GM12878 (cell line): ENCODE data around the gene NPW. TPM values are rescaled to one million over a fixed set of nuclear protein-coding genes. Genes with fewer than 3 reads are reported as not detected.

Experiments used
- ATAC-seq: fragments of 200-7000 bp; cut with Tn5 transposase; 3 replicates; pipeline ENCODE4 v1.9.1; 2020; ENCODE audit warnings: mild to moderate bottlenecking, moderate library complexity
- BruUV-seq: library from RNA; stranded (reverse); fragments of 400-500 nt; replicated peaks from 2 replicates; lab custom pipeline; 2021; lab: Mats Ljungman, UMichigan
- CTCF ChIA-PET: fragments of 300-600 bp; sonication (Branson Sonifier 250); formaldehyde crosslinking; extraction: SDS; loops from one replicate; lab custom pipeline; 2021; ENCODE audit warnings: inconsistent platforms; lab: Yijun Ruan, JAX
- POLR2A ChIA-PET: fragments of 350-600 bp; formaldehyde crosslinking; extraction: SDS; loops from one replicate; lab custom pipeline; 2021; ENCODE audit warnings: inconsistent platforms; lab: Charles Lee
- RAD21 ChIA-PET: fragments of 300-600 bp; sonication (Branson Sonifier 250); formaldehyde crosslinking; loops from one replicate; lab custom pipeline; 2023; ENCODE audit warnings: antibody characterized with exemption; ENCODE audit not compliant: unreplicated experiment; lab: Charles Lee
- SMC1A ChIA-PET: fragments of 300-600 bp; sonication (Branson Sonifier 250); formaldehyde crosslinking; loops from one replicate; lab custom pipeline; 2023; ENCODE audit not compliant: unreplicated experiment, uncharacterized antibody; lab: Charles Lee
- DNase-seq: peaks from one replicate; pipeline ENCODE4 v3.0.0-alpha.2; 2011; ENCODE audit warnings: low read depth, low spot score
- FAIRE-seq: peaks from 3 replicates; lab custom pipeline; 2011; peaks lifted over from hg19 to GRCh38; lab: Jason Lieb, UNC
- H2AFZ ChIP-seq: 2 replicates; pipeline ENCODE4 v1.6.0; 2011; ENCODE audit warnings: low read depth, low read length, control low read depth; ENCODE audit not compliant: control insufficient read depth
- H3K27ac ChIP-seq: 2 replicates; pipeline ENCODE4 v1.5.1; 2011; ENCODE audit warnings: control low read depth; ENCODE audit not compliant: control insufficient read depth, insufficient read depth
- H3K27me3 ChIP-seq, 2 experiments: replicated peaks in 1 of 2; 2 replicates each; pipeline versions ENCODE4 v1.6.0 to v1.6.1; 2011; ENCODE audit warnings: low read length in 1 of 2; ENCODE audit not compliant: control insufficient read depth in 2 of 2, insufficient read depth in 2 of 2
- H3K36me3 ChIP-seq, 2 experiments: 2 replicates each; pipeline ENCODE4 v1.5.1; 2011; ENCODE audit warnings: low read length in 1 of 2; ENCODE audit not compliant: control insufficient read depth in 2 of 2, insufficient read depth in 2 of 2
- H3K4me1 ChIP-seq: 2 replicates; pipeline ENCODE4 v1.6.1; 2011; ENCODE audit warnings: mild to moderate bottlenecking, low read length, moderate library complexity, mixed read lengths; ENCODE audit not compliant: control insufficient read depth, insufficient read depth
- H3K4me2 ChIP-seq: 2 replicates; pipeline ENCODE4 v1.6.0; 2011; ENCODE audit warnings: control low read depth; ENCODE audit not compliant: control insufficient read depth, insufficient read depth
- H3K4me3 ChIP-seq: fragments of 200-600 bp; sonication (generic); 2 replicates; pipeline ENCODE4 v1.5.1; 2016
- H3K79me2 ChIP-seq: 2 replicates; pipeline ENCODE4 v1.6.0; 2011; ENCODE audit warnings: low read length; ENCODE audit not compliant: control insufficient read depth, insufficient read depth
- H3K9ac ChIP-seq: 2 replicates; pipeline ENCODE4 v1.8.0; 2011; ENCODE audit warnings: low read length, control low read depth, mixed read lengths; ENCODE audit not compliant: control insufficient read depth, insufficient read depth
- H3K9me3 ChIP-seq: replicated peaks from 3 replicates; pipeline ENCODE4 v1.5.1; 2011; ENCODE audit warnings: mild to moderate bottlenecking, low read length; ENCODE audit not compliant: control insufficient read depth, insufficient read depth
- H4K20me1 ChIP-seq: 2 replicates; pipeline ENCODE4 v1.6.0; 2011; ENCODE audit not compliant: control insufficient read depth, insufficient read depth
- ESRRA ChIP-seq: IDR thresholded peaks from 2 replicates; pipeline ENCODE4 v1.6.1; 2012; ENCODE audit warnings: mild to moderate bottlenecking, low read length, improper control_type of control experiment
- MTA2 ChIP-seq: fragments of 450-650 bp; IDR thresholded peaks from 2 replicates; pipeline ENCODE4 v1.6.1; 2016; ENCODE audit warnings: low read depth, mild to moderate bottlenecking, moderate library complexity
- MYB ChIP-seq: fragments of 150-350 bp; IDR thresholded peaks from 2 replicates; pipeline ENCODE4 v1.6.1; 2014; ENCODE audit warnings: mild to moderate bottlenecking, low read depth, low read length, borderline replicate concordance
- NR2F1 ChIP-seq: fragments of 450-650 bp; conservative IDR thresholded peaks from 2 replicates; pipeline ENCODE4 v1.6.1; 2017; ENCODE audit warnings: mild to moderate bottlenecking
- PAX8 ChIP-seq: fragments of 450-650 bp; IDR thresholded peaks from 2 replicates; pipeline ENCODE4 v1.6.1; 2017; ENCODE audit warnings: mild to moderate bottlenecking, moderate library complexity
- SMC3 ChIP-seq: IDR thresholded peaks from 2 replicates; pipeline ENCODE4 v1.6.1; 2011; ENCODE audit warnings: low read length, improper control_type of control experiment, borderline replicate concordance
- WRNIP1 ChIP-seq: IDR thresholded peaks from 2 replicates; pipeline ENCODE4 v1.6.1; 2011; ENCODE audit warnings: low read depth, low read length, improper control_type of control experiment, borderline replicate concordance
- YBX1 ChIP-seq: fragments of 450-650 bp; IDR thresholded peaks from 2 replicates; pipeline ENCODE4 v1.6.1; 2016; ENCODE audit warnings: antibody characterized with exemption
- YY1 ChIP-seq: IDR thresholded peaks from 2 replicates; pipeline ENCODE4 v1.6.1; 2011; ENCODE audit warnings: low read depth, mild to moderate bottlenecking, low read length
- WGBS: methylation state at CpG from one replicate; pipeline ENCODE4 v1.1.6; 2016; ENCODE audit warnings: low lambda C conversion rate; ENCODE audit not compliant: insufficient replicate concordance, insufficient coverage; ENCODE audit errors: missing lambda C conversion rate; 5-methylcytosine and 5-hydroxymethylcytosine counted together
- in situ Hi-C: fragments of 300-500 bp; cut with MboI; formaldehyde crosslinking; loops from 9 replicates; pipeline ENCODE4 v1.14.3; 2018; ENCODE audit warnings: mixed read lengths
- intact Hi-C: fragments of 100-400 bp; cut with micrococcal nuclease; formaldehyde crosslinking; loops from one replicate; pipeline ENCODE4 v1.14.2; 2022; ENCODE audit not compliant: unreplicated experiment
- polyA plus RNA-seq, 11 experiments: library from polyadenylated mRNA; depleted of rRNA in 4 of 11; unstranded in 6 of 11; stranded (reverse) in 5 of 11; fragments of >200 nt; fragmentation: Nextera tagmentation in 4 of 11; fragmentation: Illumina TruSeq in 1 of 11; extraction: Ambion mirVana in 4 of 11; extraction: Trizol in 1 of 11; gene quantifications; 1 replicate in 1 of 11; 2 replicates in 10 of 11; pipeline versions ENCODE4 v1.2.1 to v1.2.3, GENCODE V29; 2011 to 2016; ENCODE audit warnings: inconsistent platforms in 2 of 11, missing spikeins in 2 of 11, low read depth in 1 of 11
- total RNA-seq, 4 experiments: library from RNA; depleted of rRNA in 3 of 4; stranded (reverse); fragments of >200 nt in 3 of 4; fragmentation: Illumina TruSeq in 1 of 4; extraction: Trizol in 1 of 4; gene quantifications; 2 replicates each; pipeline versions ENCODE4 v1.2.1 to v1.2.3, GENCODE V29; 2013 to 2021

NPW gene
- total and polyA plus RNA-seq, 10 of the 15 experiments (the other 5 are each of a cell fraction or from before 2014, with no cell fraction given) = 0.23 to 2.5 (median 0.98) TPM; not detected in 4

GRCh38 chr16:2034696-2035430, 15.3 kb downstream of the NPW start:
- ChIA-PET RAD21 (no interaction called here), CTCF (no interaction called here), SMC1A (no interaction called here), POLR2A (no interaction called here)
- H3K4me3 ChIP-seq = no peak overlapping the region
- 0 out of 4 replicates have a peak, but pooled peaks cover 0 to 2% of the 10 kb centered on the region in 2 experiments for H3K27me3 ChIP-seq
- TF ChIP-seq NR2F1 (no peak), SMC3 (no peak), YBX1 (no peak), ESRRA (no peak), MYB (no peak), YY1 (no peak), WRNIP1 (no peak), PAX8 (no peak), MTA2 (no peak)
- in situ Hi-C loops = no loop called here
- no peak for FAIRE-seq
- no peak overlapping the region for H3K4me2 ChIP-seq
- H3K9ac ChIP-seq = no peak overlapping the region
- ATAC-seq = no peak
- BruUV-seq = no TSS peak
- DNase-seq = no peak
- no peak overlapping the region for H2AFZ ChIP-seq
- H3K4me1 ChIP-seq = no peaks in the 10 kb centered on the region
- no peaks in the 10 kb centered on the region for H4K20me1 ChIP-seq
- no peaks in the 10 kb centered on the region for H3K79me2 ChIP-seq
- no peaks in the 10 kb centered on the region for H3K36me3 ChIP-seq
- intact Hi-C loops = no loop called here
- WGBS = 35% methylated on average over 15 of the region's 17 CpGs
- no peak overlapping the region for H3K27ac ChIP-seq
- no peaks in the 10 kb centered on the region for H3K9me3 ChIP-seq
